Mesendoderm (in vitro differentiated cells): Measurements from ENCODE around the gene YAE1. TPM values are rescaled to one million over a fixed set of nuclear protein-coding genes. Genes with fewer than 3 reads are reported as not detected.

Experiments
- DNase-seq: peaks from one replicate; pipeline ENCODE4 v3.0.0; 2013
- H2AK5ac ChIP-seq: 2 replicates; pipeline ENCODE4 v1.6.1; 2013; ENCODE audit warnings: low read length, inconsistent platforms
- H2BK120ac ChIP-seq: 2 replicates; pipeline ENCODE4 v1.6.1; 2013; ENCODE audit warnings: low read depth, mild to moderate bottlenecking, low read length, moderate library complexity, mixed read lengths
- H2BK15ac ChIP-seq: replicated peaks from 2 replicates; pipeline ENCODE4 v1.6.1; 2013; ENCODE audit warnings: low read depth, mild to moderate bottlenecking, moderate library complexity
- H2BK5ac ChIP-seq: 2 replicates; pipeline ENCODE4 v1.6.1; 2013; ENCODE audit warnings: low read length, inconsistent platforms
- H3K18ac ChIP-seq: 2 replicates; pipeline ENCODE4 v1.6.1; 2013; ENCODE audit warnings: mild to moderate bottlenecking, low read length, mixed read lengths
- H3K23ac ChIP-seq: one replicate; pipeline ENCODE4 v1.6.1; 2013; ENCODE audit warnings: low read length
- H3K27ac ChIP-seq: 2 replicates; pipeline ENCODE4 v1.5.1; 2013; ENCODE audit warnings: low read depth, mild to moderate bottlenecking, inconsistent platforms, low read length, moderate library complexity
- H3K27me3 ChIP-seq: 2 replicates; pipeline ENCODE4 v1.6.1; 2013; ENCODE audit warnings: low read length, control low read depth, mild to moderate bottlenecking, inconsistent platforms; ENCODE audit not compliant: insufficient read depth, poor library complexity
- H3K36me3 ChIP-seq: 2 replicates; pipeline ENCODE4 v1.6.1; 2013; ENCODE audit warnings: low read length, inconsistent platforms; ENCODE audit not compliant: control insufficient read depth, insufficient read depth
- H3K4ac ChIP-seq: one replicate; pipeline ENCODE4 v1.6.1; 2013; ENCODE audit warnings: low read depth, mild to moderate bottlenecking, low read length, moderate library complexity
- H3K4me1 ChIP-seq: 2 replicates; pipeline ENCODE4 v1.6.1; 2013; ENCODE audit warnings: low read depth, low read length, inconsistent platforms; ENCODE audit not compliant: control insufficient read depth
- H3K4me2 ChIP-seq: 2 replicates; pipeline ENCODE4 v1.6.1; 2013; ENCODE audit warnings: low read length
- H3K4me3 ChIP-seq: 2 replicates; pipeline ENCODE4 v1.5.1; 2013; ENCODE audit warnings: mild to moderate bottlenecking, low read length
- H3K56ac ChIP-seq: one replicate; pipeline ENCODE4 v1.6.1; 2013; ENCODE audit warnings: low read length
- H3K79me1 ChIP-seq: 2 replicates; pipeline ENCODE4 v1.6.1; 2013; ENCODE audit warnings: low read length, inconsistent platforms
- H3K79me2 ChIP-seq: 2 replicates; pipeline ENCODE4 v1.6.1; 2013; ENCODE audit warnings: mild to moderate bottlenecking, low read length; ENCODE audit not compliant: control insufficient read depth, insufficient read depth
- H3K9ac ChIP-seq: 2 replicates; pipeline ENCODE4 v1.6.1; 2013; ENCODE audit warnings: low read length, inconsistent platforms
- H4K5ac ChIP-seq: one replicate; pipeline ENCODE4 v1.6.1; 2013; ENCODE audit warnings: low read length
- H4K8ac ChIP-seq: one replicate; pipeline ENCODE4 v1.6.1; 2013; ENCODE audit warnings: low read depth, mild to moderate bottlenecking, control low read depth, low read length, moderate library complexity
- WGBS: extraction: QIAGEN DNeasy Blood & Tissue Kit; methylation state at CpG from one replicate; pipeline ENCODE4 v1.1.7; 2013; ENCODE audit warnings: low lambda C conversion rate, missing lambda C conversion rate; ENCODE audit not compliant: insufficient coverage; ENCODE audit errors: extremely low coverage; 5-methylcytosine and 5-hydroxymethylcytosine counted together
- polyA plus RNA-seq, 2 experiments: library from polyadenylated mRNA; stranded (reverse); fragments of 200-250 nt; gene quantifications; one replicate each; pipeline ENCODE4 v1.2.3, GENCODE V29; 2013

Gene YAE1, protein sequence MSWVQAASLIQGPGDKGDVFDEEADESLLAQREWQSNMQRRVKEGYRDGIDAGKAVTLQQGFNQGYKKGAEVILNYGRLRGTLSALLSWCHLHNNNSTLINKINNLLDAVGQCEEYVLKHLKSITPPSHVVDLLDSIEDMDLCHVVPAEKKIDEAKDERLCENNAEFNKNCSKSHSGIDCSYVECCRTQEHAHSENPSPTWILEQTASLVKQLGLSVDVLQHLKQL
- polyA plus RNA-seq (2013, experiment 1 of 2) = 39.6 TPM
- 39.2 TPM for polyA plus RNA-seq (2013, experiment 2 of 2)

- no CpG with 5 or more reads among the region's 64 CpGs for WGBS
- peak within 1 kb of the TSS; percentile 64 for H3K4ac ChIP-seq
- peak; percentile 90 for DNase-seq
- peaks cover 2% of the 10 kb centered on the region for H3K4me1 ChIP-seq
- H3K36me3 ChIP-seq = no peaks in the 10 kb centered on the region
- no peaks in the 10 kb centered on the region for H3K27me3 ChIP-seq
- peaks cover 9% of the 10 kb centered on the region for H3K79me2 ChIP-seq
- no peak within 1 kb of the TSS for H2BK120ac ChIP-seq
- peak within 1 kb of the TSS; percentile 52 for H4K5ac ChIP-seq
- peak within 1 kb of the TSS; percentile 96 for H3K56ac ChIP-seq
- H3K9ac ChIP-seq = peak within 1 kb of the TSS; percentile 89
- peaks cover 4% of the 10 kb centered on the region for H3K79me1 ChIP-seq
- H3K27ac ChIP-seq = no peak within 1 kb of the TSS
- H3K4me2 ChIP-seq = peak within 1 kb of the TSS; percentile 80
- H3K23ac ChIP-seq = peak within 1 kb of the TSS; percentile 61
- no peak within 1 kb of the TSS for H2BK5ac ChIP-seq
- H2AK5ac ChIP-seq = no peak within 1 kb of the TSS
- H2BK15ac ChIP-seq = no peak within 1 kb of the TSS
- peak within 1 kb of the TSS; percentile 77 for H3K4me3 ChIP-seq
- H3K18ac ChIP-seq = peak within 1 kb of the TSS; percentile 35
- H4K8ac ChIP-seq = peak within 1 kb of the TSS; percentile 1
These were observed at the start of gene YAE1 for GRCh38 chr7:39566023-39566921. TSS of gene YAE1 (plus strand) at chr7:39566404. CDS start at chr7:39566419, 15 bp downstream.

- no peak overlapping the region for H3K27ac ChIP-seq
- H3K27me3 ChIP-seq = no peaks in the 10 kb centered on the region
- no peak overlapping the region for H3K4me2 ChIP-seq
- no peak overlapping the region for H4K5ac ChIP-seq
- no CpG with 5 or more reads among the region's 7 CpGs for WGBS
- H3K36me3 ChIP-seq = no peaks in the 10 kb centered on the region
- H3K4me3 ChIP-seq = no peak overlapping the region
- DNase-seq = no peak
- H3K79me1 ChIP-seq = no peaks in the 10 kb centered on the region
- H3K79me2 ChIP-seq = no peaks in the 10 kb centered on the region
- no peak overlapping the region for H3K56ac ChIP-seq
- no peak overlapping the region for H4K8ac ChIP-seq
- H2AK5ac ChIP-seq = no peak overlapping the region
- H2BK15ac ChIP-seq = no peak overlapping the region
- H2BK120ac ChIP-seq = no peak overlapping the region
- no peak overlapping the region for H3K23ac ChIP-seq
- no peak overlapping the region for H2BK5ac ChIP-seq
- H3K4ac ChIP-seq = no peak overlapping the region
- peaks cover 2% of the 10 kb centered on the region for H3K4me1 ChIP-seq
- no peak overlapping the region for H3K18ac ChIP-seq
- no peak overlapping the region for H3K9ac ChIP-seq
These were observed 49.7 kb upstream of the YAE1 start for GRCh38 chr7:39516498-39516897.

DNA sequence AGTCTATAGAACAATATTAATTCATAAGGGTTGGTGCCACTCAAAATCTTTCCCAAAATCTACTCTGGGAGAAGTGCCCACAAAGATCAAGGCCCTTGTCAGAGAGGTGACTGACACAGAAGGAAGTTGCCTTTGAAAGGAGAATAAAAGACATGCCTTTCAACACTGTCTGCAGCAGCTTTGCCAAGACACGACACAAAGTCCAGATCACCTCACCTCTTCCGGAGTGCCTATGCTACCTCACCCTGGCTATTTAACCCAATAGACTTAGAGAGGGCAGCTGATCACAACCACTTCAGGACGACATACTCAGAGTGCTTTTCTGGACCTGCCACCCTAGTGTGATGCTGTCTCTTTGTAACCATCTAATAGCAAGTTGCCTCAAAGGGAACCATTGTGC lies 49.0 kb upstream of the YAE1 start:
- Histone ChIP-seq H3K4me3 (no peak overlapping the region), H3K27me3 (no peaks in the 10 kb centered on the region), H2BK5ac (no peak overlapping the region), H3K79me2 (no peaks in the 10 kb centered on the region), H4K5ac (no peak overlapping the region), H3K4ac (no peak overlapping the region), H2AK5ac (no peak overlapping the region), H3K56ac (no peak overlapping the region), H3K36me3 (no peaks in the 10 kb centered on the region), H3K9ac (no peak overlapping the region), H3K4me2 (no peak overlapping the region), H4K8ac (no peak overlapping the region), H3K18ac (no peak overlapping the region), H3K4me1 (peaks cover 2% of the 10 kb centered on the region), H3K23ac (no peak overlapping the region), H3K27ac (no peak overlapping the region), H2BK15ac (no peak overlapping the region), H3K79me1 (no peaks in the 10 kb centered on the region), H2BK120ac (no peak overlapping the region)
- no peak for DNase-seq
- WGBS = no CpG with 5 or more reads among the region's 3 CpGs

DNA sequence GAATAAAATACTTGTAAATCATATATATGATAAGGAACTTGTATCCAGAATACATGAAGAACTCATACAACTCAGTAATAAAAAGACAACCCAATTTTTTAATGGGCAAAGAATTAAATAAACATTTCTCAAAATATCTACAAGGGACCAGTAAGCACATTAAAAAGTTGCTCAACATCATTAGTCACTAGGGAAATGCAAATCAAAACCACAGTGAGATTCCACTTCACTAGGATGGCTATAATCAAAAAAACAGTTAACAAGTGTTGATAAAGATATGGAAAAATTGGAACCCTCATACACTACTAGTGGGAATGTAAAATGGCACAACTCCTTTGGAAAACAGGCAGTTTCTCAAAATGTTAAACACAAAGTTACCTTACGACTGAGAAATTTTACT lies 40.3 kb upstream of the YAE1 start:
- Histone ChIP-seq H3K9ac (no peak overlapping the region), H3K79me1 (no peaks in the 10 kb centered on the region), H3K23ac (no peak overlapping the region), H2BK15ac (no peak overlapping the region), H3K79me2 (no peaks in the 10 kb centered on the region), H4K8ac (no peak overlapping the region), H3K4me1 (no peaks in the 10 kb centered on the region), H3K4me3 (no peak overlapping the region), H4K5ac (no peak overlapping the region), H2BK120ac (no peak overlapping the region), H2AK5ac (no peak overlapping the region), H3K4ac (no peak overlapping the region), H3K4me2 (no peak overlapping the region), H3K36me3 (no peaks in the 10 kb centered on the region), H3K56ac (no peak overlapping the region), H3K27ac (no peak overlapping the region), H2BK5ac (no peak overlapping the region), H3K27me3 (no peaks in the 10 kb centered on the region), H3K18ac (no peak overlapping the region)
- DNase-seq = no peak
- no CpG with 5 or more reads among the region's 1 CpG for WGBS

DNA sequence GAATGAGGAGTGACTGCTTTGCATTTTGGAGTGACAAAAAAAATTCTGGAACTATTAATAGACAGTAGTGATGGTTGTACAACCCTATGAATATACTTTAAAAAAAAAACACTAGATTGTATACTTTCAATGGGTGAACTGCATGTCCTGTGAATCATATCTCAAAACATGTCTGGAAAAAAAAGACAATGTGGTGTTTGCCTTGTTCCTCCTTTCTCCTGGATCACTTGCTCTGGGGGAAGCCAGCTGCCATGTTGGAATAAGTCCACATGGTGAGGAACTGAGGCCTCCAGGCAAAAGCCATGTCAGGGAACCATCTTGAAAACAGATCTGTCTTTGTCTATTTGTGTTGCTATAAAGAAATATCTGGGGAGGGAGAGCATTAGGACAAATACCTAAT lies 39.5 kb upstream of the YAE1 start:
- Histone ChIP-seq H3K27me3 (no peaks in the 10 kb centered on the region), H3K18ac (no peak overlapping the region), H4K8ac (no peak overlapping the region), H3K56ac (no peak overlapping the region), H3K4me2 (no peak overlapping the region), H3K36me3 (no peaks in the 10 kb centered on the region), H3K23ac (no peak overlapping the region), H4K5ac (no peak overlapping the region), H3K79me2 (no peaks in the 10 kb centered on the region), H2AK5ac (no peak overlapping the region), H3K27ac (no peak overlapping the region), H3K79me1 (no peaks in the 10 kb centered on the region), H2BK5ac (no peak overlapping the region), H2BK120ac (no peak overlapping the region), H3K9ac (no peak overlapping the region), H2BK15ac (no peak overlapping the region), H3K4me1 (no peaks in the 10 kb centered on the region), H3K4me3 (no peak overlapping the region), H3K4ac (no peak overlapping the region)
- DNase-seq = no peak
